Fibroblast of lung (primary cell): ENCODE data around the gene ASIC2. TPM values are rescaled to one million over a fixed set of nuclear protein-coding genes. Genes with fewer than 3 reads are reported as not detected.

Source experiments
- DNase-seq, 2 donors: peaks; one replicate each; pipeline versions ENCODE4 v3.0.0 to v3.0.0-alpha.2; 2010; ENCODE audit warnings: low read depth in 2 of 2
- H2AFZ ChIP-seq: 2 replicates; pipeline ENCODE4 v1.5.1; 2012; ENCODE audit warnings: low read length, control low read depth, inconsistent platforms
- H3K27ac ChIP-seq: 2 replicates; pipeline ENCODE4 v1.5.1; 2011; ENCODE audit warnings: low read length, control low read depth; ENCODE audit not compliant: insufficient read depth
- H3K27me3 ChIP-seq: 2 replicates; pipeline ENCODE4 v1.5.1; 2011; ENCODE audit warnings: mild to moderate bottlenecking, low read length; ENCODE audit not compliant: control insufficient read depth, insufficient read depth
- H3K36me3 ChIP-seq: 2 replicates; pipeline ENCODE4 v1.5.1; 2011; ENCODE audit warnings: low read length; ENCODE audit not compliant: control insufficient read depth, insufficient read depth
- H3K4me1 ChIP-seq: 2 replicates; pipeline ENCODE4 v1.5.1; 2011; ENCODE audit warnings: low read length; ENCODE audit not compliant: control insufficient read depth, insufficient read depth; ENCODE audit errors: extremely low read depth
- H3K4me2 ChIP-seq: 2 replicates; pipeline ENCODE4 v1.5.1; 2011; ENCODE audit warnings: low read length, control low read depth; ENCODE audit not compliant: insufficient read depth; ENCODE audit errors: extremely low read depth
- H3K4me3 ChIP-seq, 4 experiments: fragments of 200-600 bp in 1 of 4; sonication (generic) in 1 of 4; replicated peaks in 1 of 4; 2 replicates each; pipeline ENCODE4 v1.5.1; 2011 to 2016; ENCODE audit warnings: low read length in 4 of 4, low read depth in 3 of 4, mild to moderate bottlenecking in 3 of 4, control low read depth in 2 of 4, inconsistent platforms in 1 of 4, mixed read lengths in 1 of 4; ENCODE audit not compliant: insufficient read depth in 1 of 4; ENCODE audit errors: control extremely low read depth in 1 of 4
- H3K79me2 ChIP-seq: 2 replicates; pipeline ENCODE4 v1.5.1; 2012; ENCODE audit warnings: mild to moderate bottlenecking, low read length, inconsistent platforms; ENCODE audit not compliant: control insufficient read depth, insufficient read depth
- H3K9ac ChIP-seq: 2 replicates; pipeline ENCODE4 v1.5.1; 2011; ENCODE audit warnings: mild to moderate bottlenecking, low read length, control low read depth; ENCODE audit not compliant: insufficient read depth
- H3K9me3 ChIP-seq: 2 replicates; pipeline ENCODE4 v1.5.1; 2012; ENCODE audit warnings: low read depth, low read length; ENCODE audit not compliant: control insufficient read depth, insufficient read depth
- H4K20me1 ChIP-seq: 2 replicates; pipeline ENCODE4 v1.5.1; 2011; ENCODE audit warnings: low read length; ENCODE audit not compliant: control insufficient read depth, insufficient read depth; ENCODE audit errors: extremely low read depth
- EZH2 ChIP-seq: IDR thresholded peaks from 2 replicates; pipeline ENCODE4 v1.5.1; 2012; ENCODE audit warnings: low read length, control low read depth, mild to moderate bottlenecking; ENCODE audit errors: missing control alignments
- polyA plus RNA-seq, 2 donors: library from polyadenylated mRNA; depleted of rRNA in 1 of 2; stranded (reverse) in 1 of 2; unstranded in 1 of 2; fragments of >200 nt; gene quantifications; 2 replicates each; pipeline ENCODE4 v1.2.1, GENCODE V29; 2011 to 2012; ENCODE audit warnings: missing spikeins in 1 of 2
- total RNA-seq: library from RNA; depleted of rRNA; stranded (reverse); fragments of >200 nt; gene quantifications from 2 replicates; pipeline ENCODE4 v1.2.1, GENCODE V29; 2014
- TF ChIP-seq, protein P1 (sequence below), 2 donors: IDR thresholded peaks in 1 of 2; conservative IDR thresholded peaks in 1 of 2; 1 replicate in 1 of 2; 2 replicates in 1 of 2; pipeline ENCODE4 v1.5.1; 2011 to 2012; ENCODE audit warnings: low read length in 2 of 2, control low read depth in 1 of 2, inconsistent platforms in 1 of 2, low read depth in 1 of 2, mild to moderate bottlenecking in 1 of 2

Gene ASIC2
- total and polyA plus RNA-seq, 2 donors (not counting 1 experiment from before 2014, with no cell fraction given): 0.08 to 0.50 TPM

DNA sequence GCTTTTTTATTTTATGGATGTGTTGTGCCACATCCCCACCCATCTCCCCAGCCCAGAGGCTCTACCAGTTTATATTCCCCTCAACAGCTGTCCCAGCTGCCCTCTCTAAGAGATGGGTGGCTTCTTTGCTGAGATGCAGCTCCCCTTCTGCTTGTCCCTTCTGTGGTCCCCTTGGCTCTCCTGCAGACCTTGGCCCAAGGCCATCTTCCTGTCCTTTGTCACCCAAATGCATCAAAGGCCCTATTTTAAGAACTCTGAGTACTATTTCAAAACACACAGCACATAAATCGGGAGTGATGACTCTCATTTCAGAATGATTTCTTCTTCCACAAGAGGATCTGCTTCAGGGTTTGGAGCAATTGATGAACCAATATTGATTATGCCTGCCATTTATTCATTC is 216.1 kb downstream of the ASIC2 start:
- TF ChIP-seq, protein P1, sequence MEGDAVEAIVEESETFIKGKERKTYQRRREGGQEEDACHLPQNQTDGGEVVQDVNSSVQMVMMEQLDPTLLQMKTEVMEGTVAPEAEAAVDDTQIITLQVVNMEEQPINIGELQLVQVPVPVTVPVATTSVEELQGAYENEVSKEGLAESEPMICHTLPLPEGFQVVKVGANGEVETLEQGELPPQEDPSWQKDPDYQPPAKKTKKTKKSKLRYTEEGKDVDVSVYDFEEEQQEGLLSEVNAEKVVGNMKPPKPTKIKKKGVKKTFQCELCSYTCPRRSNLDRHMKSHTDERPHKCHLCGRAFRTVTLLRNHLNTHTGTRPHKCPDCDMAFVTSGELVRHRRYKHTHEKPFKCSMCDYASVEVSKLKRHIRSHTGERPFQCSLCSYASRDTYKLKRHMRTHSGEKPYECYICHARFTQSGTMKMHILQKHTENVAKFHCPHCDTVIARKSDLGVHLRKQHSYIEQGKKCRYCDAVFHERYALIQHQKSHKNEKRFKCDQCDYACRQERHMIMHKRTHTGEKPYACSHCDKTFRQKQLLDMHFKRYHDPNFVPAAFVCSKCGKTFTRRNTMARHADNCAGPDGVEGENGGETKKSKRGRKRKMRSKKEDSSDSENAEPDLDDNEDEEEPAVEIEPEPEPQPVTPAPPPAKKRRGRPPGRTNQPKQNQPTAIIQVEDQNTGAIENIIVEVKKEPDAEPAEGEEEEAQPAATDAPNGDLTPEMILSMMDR (conservative IDR thresholded peaks at IDR 0.05 in 1 of 2, IDR thresholded peaks at IDR 0.05 in 1 of 2; ENCODE audit: low read depth in 1 of 2, low read length in 2 of 2): no peak
- TF ChIP-seq EZH2: no peak
- Histone ChIP-seq H3K9me3 (no peaks in the 10 kb centered on the region), H3K79me2 (no peaks in the 10 kb centered on the region), H3K4me2 (no peak overlapping the region), H3K4me3 (no peak overlapping the region), H3K4me1 (no peaks in the 10 kb centered on the region), H3K27ac (no peak overlapping the region), H3K27me3 (no peaks in the 10 kb centered on the region), H2AFZ (no peak overlapping the region), H3K36me3 (no peaks in the 10 kb centered on the region), H3K9ac (no peak overlapping the region), H4K20me1 (no peaks in the 10 kb centered on the region)
- no peak for DNase-seq

DNA sequence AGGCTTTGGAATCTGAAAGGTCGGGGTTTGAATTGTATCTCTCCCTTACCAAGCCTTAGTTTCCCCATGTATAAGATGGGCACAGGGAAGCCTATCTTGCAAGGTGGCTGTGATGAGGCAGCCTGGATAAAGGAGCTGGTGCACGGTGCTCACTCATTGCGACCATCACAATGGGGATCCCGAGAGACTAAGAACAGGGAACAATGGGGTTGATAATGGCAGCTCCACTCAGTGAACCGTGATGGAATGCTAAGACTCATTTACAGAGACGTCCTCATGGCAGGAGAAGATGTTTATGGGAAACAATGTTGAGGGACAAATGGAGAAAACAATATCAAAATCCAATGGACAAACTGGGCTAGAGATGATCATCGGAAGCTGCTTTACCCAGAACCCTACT is 219.7 kb downstream of the ASIC2 start:
- TF ChIP-seq, protein P1 (conservative IDR thresholded peaks at IDR 0.05 in 1 of 2, IDR thresholded peaks at IDR 0.05 in 1 of 2; ENCODE audit: low read depth in 1 of 2, low read length in 2 of 2): no peak
- TF ChIP-seq EZH2: no peak
- no peaks in the 10 kb centered on the region for H3K79me2 ChIP-seq
- H3K36me3 ChIP-seq: no peaks in the 10 kb centered on the region
- H2AFZ ChIP-seq: no peak overlapping the region
- no peaks in the 10 kb centered on the region for H3K4me1 ChIP-seq
- no peaks in the 10 kb centered on the region for H3K9me3 ChIP-seq
- DNase-seq: no peak
- H3K9ac ChIP-seq: no peak overlapping the region
- H3K27ac ChIP-seq: no peak overlapping the region
- H3K4me3 ChIP-seq: no peak overlapping the region
- no peaks in the 10 kb centered on the region for H4K20me1 ChIP-seq
- H3K27me3 ChIP-seq: no peaks in the 10 kb centered on the region
- H3K4me2 ChIP-seq: no peak overlapping the region

DNA sequence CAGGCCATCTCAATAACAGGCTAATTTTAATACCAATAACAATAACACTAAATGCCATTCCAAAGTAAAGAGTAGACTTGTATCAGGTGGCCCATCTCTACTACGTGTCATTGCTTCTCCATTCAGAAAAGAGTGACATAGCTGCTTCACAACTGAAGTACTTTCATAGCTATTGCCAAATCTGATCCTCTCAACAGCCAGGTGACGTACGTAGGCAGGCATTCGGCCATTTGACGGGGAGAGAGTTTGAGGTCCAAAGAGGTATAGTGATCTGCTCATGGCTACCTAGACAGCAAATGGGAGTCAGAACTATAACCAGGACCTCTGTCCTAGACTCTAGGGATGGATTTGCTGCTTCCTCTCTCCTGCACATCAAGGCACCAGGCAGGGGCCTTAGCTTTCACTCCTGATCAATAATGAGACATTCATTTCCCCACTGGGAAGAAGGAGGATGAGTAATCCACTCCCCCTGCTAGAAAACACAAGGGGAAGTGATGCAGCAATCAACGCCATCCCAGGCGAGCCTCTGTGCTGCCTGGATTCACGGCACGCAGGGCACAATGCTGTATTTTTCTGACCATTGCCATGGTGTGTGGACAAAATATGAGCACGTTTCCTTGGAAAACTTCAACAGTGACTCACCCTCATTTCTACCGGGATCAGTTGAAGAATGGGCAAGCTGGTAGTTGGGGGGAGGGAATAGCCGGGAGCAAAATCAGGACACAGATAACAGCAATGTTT is 220.5 kb downstream of the ASIC2 start:
- Histone ChIP-seq H3K4me1 (no peaks in the 10 kb centered on the region), H3K79me2 (no peaks in the 10 kb centered on the region), H3K27me3 (no peaks in the 10 kb centered on the region), H4K20me1 (no peaks in the 10 kb centered on the region), H3K9ac (no peak overlapping the region), H3K27ac (no peak overlapping the region), H3K4me3 (no peak overlapping the region), H2AFZ (no peak overlapping the region), H3K4me2 (no peak overlapping the region), H3K9me3 (no peaks in the 10 kb centered on the region), H3K36me3 (no peaks in the 10 kb centered on the region)
- TF ChIP-seq, protein P1 (conservative IDR thresholded peaks at IDR 0.05 in 1 of 2, IDR thresholded peaks at IDR 0.05 in 1 of 2; ENCODE audit: low read depth in 1 of 2, low read length in 2 of 2): no peak
- TF ChIP-seq EZH2: no peak
- DNase-seq: peak in 1 of 2 donors; percentile 66
